Neutrophil (primary cell): ENCODE results near the gene NHLH1.

Source experiments
- H3K27ac ChIP-seq: fragments of 200-600 bp; sonication (generic); 2 replicates; pipeline ENCODE4 v1.5.1; 2016; ENCODE audit warnings: mild to moderate bottlenecking, moderate library complexity
- H3K27me3 ChIP-seq: fragments of 200-600 bp; sonication (generic); 2 replicates; pipeline ENCODE4 v1.6.0; 2016; ENCODE audit warnings: mild to moderate bottlenecking
- H3K36me3 ChIP-seq: fragments of 200-600 bp; sonication (generic); 2 replicates; pipeline ENCODE4 v1.5.1; 2017
- H3K4me1 ChIP-seq, 2 experiments: fragments of 200-600 bp in 1 of 2; sonication (generic) in 1 of 2; 1 replicate in 1 of 2; 2 replicates in 1 of 2; pipeline versions ENCODE4 v1.5.1 to v1.6.1; 2013 to 2016; ENCODE audit warnings: low read depth in 1 of 2, low read length in 1 of 2, mild to moderate bottlenecking in 1 of 2, moderate library complexity in 1 of 2; ENCODE audit not compliant: control insufficient read depth in 1 of 2, insufficient read depth in 1 of 2
- H3K4me3 ChIP-seq, 2 experiments: fragments of 200-600 bp in 1 of 2; sonication (generic) in 1 of 2; 1 replicate in 1 of 2; 2 replicates in 1 of 2; pipeline ENCODE4 v1.5.1; 2013 to 2016; ENCODE audit warnings: low read depth in 1 of 2, low read length in 1 of 2, mild to moderate bottlenecking in 1 of 2, moderate library complexity in 1 of 2
- H3K9me3 ChIP-seq: fragments of 200-600 bp; sonication (generic); 2 replicates; pipeline ENCODE4 v1.5.1; 2016
- CTCF ChIP-seq: fragments of 200-600 bp; sonication (generic); IDR thresholded peaks from 2 replicates; pipeline ENCODE4 v1.5.1; 2016; ENCODE audit warnings: antibody characterized with exemption

The NHLH1 gene

GRCh38 chr1:160405331-160405877, 38.5 kb downstream of the NHLH1 start:
- Histone ChIP-seq H3K4me3 (no peak overlapping the region), H3K27me3 (peaks cover 34% of the 10 kb centered on the region), H3K9me3 (no peaks in the 10 kb centered on the region), H3K36me3 (no peaks in the 10 kb centered on the region), H3K27ac (no peak overlapping the region), H3K4me1 (peaks cover 0 to 6% of the 10 kb centered on the region in 2 experiments)
- no peak for TF ChIP-seq CTCF

GRCh38 chr1:160406131-160406968, 39.5 kb downstream of the NHLH1 start:
- Histone ChIP-seq H3K27me3 (peaks cover 25% of the 10 kb centered on the region), H3K27ac (no peak overlapping the region), H3K4me1 (no peaks in the 10 kb centered on the region), H3K9me3 (no peaks in the 10 kb centered on the region), H3K4me3 (no peak overlapping the region), H3K36me3 (no peaks in the 10 kb centered on the region)
- no peak for TF ChIP-seq CTCF

- H3K27ac ChIP-seq, result no peak overlapping the region
Observed at GRCh38 chr1:160407839-160408801, 41.2 kb downstream of the NHLH1 start.

GRCh38 chr1:160408864-160409263, 42.0 kb downstream of the NHLH1 start:
- no peaks in the 10 kb centered on the region for H3K4me1 ChIP-seq
- no peaks in the 10 kb centered on the region for H3K36me3 ChIP-seq
- H3K27ac ChIP-seq, result no peak overlapping the region
- no peak for TF ChIP-seq CTCF
- H3K4me3 ChIP-seq, result no peak overlapping the region
- H3K9me3 ChIP-seq, result no peaks in the 10 kb centered on the region
- no peaks in the 10 kb centered on the region for H3K27me3 ChIP-seq

More at GRCh38 chr1:160407839-160408801, 41.2 kb downstream of the NHLH1 start:
- H3K4me1 ChIP-seq, result no peaks in the 10 kb centered on the region
- no peak overlapping the region for H3K4me3 ChIP-seq
- no peaks in the 10 kb centered on the region for H3K36me3 ChIP-seq
- no peaks in the 10 kb centered on the region for H3K9me3 ChIP-seq
- H3K27me3 ChIP-seq, result peaks cover 7% of the 10 kb centered on the region
- no peak for TF ChIP-seq CTCF

GRCh38 chr1:160409486-160409885, 42.6 kb downstream of the NHLH1 start:
- H3K27ac ChIP-seq, result no peak overlapping the region
- no peak for TF ChIP-seq CTCF
- no peaks in the 10 kb centered on the region for H3K4me1 ChIP-seq
- H3K27me3 ChIP-seq, result no peaks in the 10 kb centered on the region
- H3K9me3 ChIP-seq, result no peaks in the 10 kb centered on the region
- H3K4me3 ChIP-seq, result no peak overlapping the region
- H3K36me3 ChIP-seq, result no peaks in the 10 kb centered on the region
